GM19468 (cell line): Measurements from ENCODE around the gene FBXL13.
"Not testable (repeated sequence)": the region's sequence is repeated elsewhere in the genome, so short reads cannot be mapped to it uniquely, and the experiment has no call there.

ENCODE experiments used
- ATAC-seq: cut with Tn5 transposase; IDR thresholded peaks from one replicate; pipeline ENCODE4 v1.9.1; 2021; ENCODE audit warnings: mild to moderate bottlenecking, moderate library complexity, moderate number of reproducible peaks; ENCODE audit not compliant: unreplicated experiment; ENCODE audit errors: extremely low read depth

Gene FBXL13

GRCh38 chr7:103082497-103082896 is 7.9 kb upstream of the FBXL13 start:
- ATAC-seq: no peak

DNA sequence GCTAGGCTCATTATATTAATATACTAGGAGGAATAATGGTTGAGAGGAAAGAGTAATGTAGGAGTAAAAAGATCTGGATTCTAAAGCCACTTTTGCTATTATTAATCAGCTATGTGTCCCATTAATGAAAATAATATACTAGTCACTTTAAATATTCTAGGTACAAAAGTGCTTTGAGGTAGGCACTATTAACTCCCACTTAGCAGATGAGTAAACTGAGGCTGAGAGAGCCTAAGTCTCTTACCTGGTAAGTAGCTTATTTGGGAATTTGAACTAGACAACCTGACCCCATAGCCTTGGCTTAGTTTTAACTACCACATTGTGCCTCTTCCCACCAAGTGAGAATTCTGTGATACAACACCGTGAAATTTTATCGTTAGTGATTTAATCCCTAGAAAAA is 6.3 kb upstream of the FBXL13 start:
- no peak for ATAC-seq

DNA sequence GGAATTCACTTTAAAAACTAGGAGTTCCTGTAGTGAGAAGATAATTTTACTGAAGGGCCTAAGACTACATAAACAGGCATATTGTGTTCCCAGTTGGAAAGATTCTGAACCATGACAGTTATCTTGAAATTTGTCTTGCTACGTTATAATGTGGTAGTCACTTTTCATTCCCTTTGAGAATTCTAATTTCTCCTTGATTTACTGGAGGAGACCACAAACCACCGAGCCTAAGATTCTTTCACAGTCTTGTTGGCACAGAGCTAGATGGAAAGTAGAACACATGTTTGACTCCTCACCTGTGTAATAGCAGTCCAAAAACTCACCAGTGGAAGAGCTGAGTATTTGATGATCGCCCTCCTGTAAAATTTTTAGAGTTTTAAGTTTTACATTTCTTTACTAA is 5.2 kb upstream of the FBXL13 start:
- no peak for ATAC-seq

- not testable (repeated sequence) for ATAC-seq
Observed at GRCh38 chr7:103078226-103078625, 3.6 kb upstream of the FBXL13 start.

DNA sequence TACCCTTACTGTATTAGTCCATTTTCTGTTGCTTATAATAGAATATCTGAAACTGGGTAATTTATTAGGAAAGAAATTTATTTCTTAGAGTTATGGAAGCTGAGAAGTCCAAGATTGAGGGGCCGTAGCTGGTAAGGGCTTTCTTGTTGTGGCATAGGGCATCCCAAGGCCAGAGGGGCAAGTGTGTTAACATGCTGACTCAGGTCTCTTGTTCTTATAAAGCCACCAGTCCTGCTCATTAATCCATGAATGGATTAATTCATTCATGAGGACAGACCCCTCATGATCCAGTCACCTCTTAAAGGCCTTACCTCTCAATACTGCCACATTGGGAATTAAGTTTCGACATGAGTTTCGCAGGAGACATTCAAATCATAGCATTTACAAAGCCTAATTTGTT is 2.7 kb upstream of the FBXL13 start:
- no peak for ATAC-seq

GRCh38 chr7:103076764-103077163 is 2.2 kb upstream of the FBXL13 start:
- no peak for ATAC-seq

- ATAC-seq: no peak
Observed at GRCh38 chr7:103075337-103075918, 832 bp upstream of the FBXL13 start.

GRCh38 chr7:103073989-103074518 is 542 bp downstream of the FBXL13 start:
- ATAC-seq: no peak

- ATAC-seq: no peak
Observed at GRCh38 chr7:103071000-103071399, 3.6 kb downstream of the FBXL13 start.

- no peak for ATAC-seq
Observed at GRCh38 chr7:103068414-103069403, 5.9 kb downstream of the FBXL13 start.

GRCh38 chr7:103065667-103066066 is 8.9 kb downstream of the FBXL13 start:
- ATAC-seq: no peak

- no peak for ATAC-seq
Observed at GRCh38 chr7:103063895-103064294, 10.7 kb downstream of the FBXL13 start.

GRCh38 chr7:103059471-103059870 is 15.1 kb downstream of the FBXL13 start:
- ATAC-seq: no peak

DNA sequence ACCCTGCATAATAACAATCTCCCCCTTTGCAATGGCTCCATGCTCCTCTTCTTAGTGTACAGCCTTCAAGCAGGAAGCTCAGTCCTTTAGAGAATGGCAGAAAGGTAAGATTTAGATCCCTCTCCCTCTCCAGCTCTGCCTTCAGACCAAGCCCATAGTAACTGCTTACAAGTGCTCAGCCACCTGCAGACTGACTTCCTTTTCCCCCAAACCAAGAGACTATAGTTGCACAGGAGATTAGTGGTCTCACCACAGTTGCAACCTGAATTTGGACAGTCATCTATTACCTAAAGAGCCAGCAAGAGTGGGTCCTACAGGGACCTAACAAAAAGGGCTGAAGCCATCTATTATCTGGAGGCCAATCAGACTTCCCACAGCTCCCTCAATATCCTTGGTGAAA is 16.5 kb downstream of the FBXL13 start:
- ATAC-seq: no peak

- not testable (repeated sequence) for ATAC-seq
Observed at GRCh38 chr7:103056006-103056405, 18.6 kb downstream of the FBXL13 start.

- ATAC-seq: no peak
Observed at GRCh38 chr7:103051519-103051918, 23.1 kb downstream of the FBXL13 start.

DNA sequence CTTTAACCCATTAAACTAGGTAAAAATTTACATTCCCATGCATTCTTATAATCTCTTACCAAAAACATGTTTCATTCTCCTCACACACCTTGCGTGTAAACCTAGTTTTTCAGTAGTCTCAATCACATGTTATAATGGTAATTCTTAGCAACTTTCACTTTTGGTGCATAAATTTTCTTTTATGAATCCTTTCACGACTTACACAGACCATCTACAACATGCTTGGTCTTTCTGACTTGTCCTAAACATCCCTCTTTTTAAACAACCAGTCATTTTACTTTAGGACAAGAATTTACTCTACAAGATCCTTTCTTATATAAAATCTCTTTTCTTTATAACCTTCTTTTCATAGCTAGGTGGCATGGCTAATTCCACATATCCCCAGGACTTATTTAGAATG is 25.8 kb downstream of the FBXL13 start:
- no peak for ATAC-seq

DNA sequence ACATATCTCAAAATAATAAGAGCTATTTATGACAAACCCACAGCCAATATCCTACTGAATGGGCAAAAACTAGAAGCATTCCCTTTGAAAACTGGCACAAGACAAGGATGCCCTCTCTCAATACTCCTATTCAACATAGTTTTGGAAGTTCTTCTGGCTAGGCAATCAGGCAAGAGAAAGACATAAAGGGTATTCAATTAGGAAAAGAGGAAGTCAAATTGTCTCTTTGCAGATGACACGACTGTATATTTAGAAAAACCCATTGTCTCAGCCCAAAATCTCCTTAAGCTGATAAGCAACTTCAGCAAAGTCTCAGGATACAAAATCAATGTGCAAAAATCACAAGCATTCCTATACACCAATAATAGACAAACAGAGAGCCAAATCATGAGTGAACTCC is 32.8 kb downstream of the FBXL13 start:
- ATAC-seq: not testable (repeated sequence)

DNA sequence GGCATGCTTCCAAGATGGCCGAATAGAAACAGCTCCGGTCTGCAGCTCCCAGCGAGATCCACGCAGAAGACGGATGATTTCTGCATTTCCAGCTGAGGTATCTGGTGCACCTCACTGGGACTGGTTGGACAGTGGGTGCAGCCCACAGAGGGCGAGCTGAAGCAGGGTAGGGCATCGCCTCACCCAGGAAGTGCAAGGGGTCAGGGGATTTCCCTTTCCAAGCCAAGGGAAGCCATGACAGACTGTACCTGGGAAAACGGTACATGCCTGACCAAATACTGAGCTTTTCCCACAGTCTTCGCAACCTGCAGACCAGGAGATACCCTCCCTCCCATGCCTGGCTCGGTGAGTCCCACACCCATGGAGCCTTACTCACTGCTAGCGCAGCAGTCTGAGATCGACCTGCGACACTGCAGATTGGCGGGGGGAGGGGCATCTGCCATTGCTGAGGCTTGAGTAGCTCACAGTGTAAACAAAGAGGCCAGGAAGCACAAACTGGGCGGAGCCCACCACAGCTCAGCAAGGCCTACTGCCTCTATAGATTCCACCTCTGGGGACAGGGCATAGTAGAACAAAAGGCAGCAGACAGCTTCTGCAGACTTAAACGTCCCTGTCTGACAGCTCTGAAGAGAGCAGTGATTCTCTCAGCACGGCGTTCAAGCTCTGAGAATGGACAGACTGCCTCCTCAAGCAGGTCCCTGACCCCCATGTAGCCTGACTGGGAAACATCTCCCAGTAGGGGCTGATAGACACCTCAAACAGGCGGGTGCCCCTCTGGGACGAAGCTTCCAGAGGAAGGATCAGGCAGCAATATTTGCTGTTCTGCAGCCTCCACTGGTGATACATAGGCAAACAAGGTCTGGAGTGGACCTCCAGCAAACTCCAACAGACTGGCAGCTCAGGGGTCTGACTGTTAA is 36.5 kb downstream of the FBXL13 start:
- ATAC-seq: not testable (repeated sequence)

GRCh38 chr7:103037476-103037822 is 37.1 kb downstream of the FBXL13 start:
- no peak for ATAC-seq
